PFSK-1 (cell line): ENCODE data around the gene BOD1.

ENCODE experiments used
- FOXP2 ChIP-seq: optimal IDR thresholded peaks from 2 replicates; pipeline ENCODE3; 2011; ENCODE audit warnings: borderline replicate concordance, control low read depth, inconsistent platforms; ENCODE audit not compliant: insufficient read depth; ENCODE audit errors: extremely low read length, extremely low read depth
- POLR2AphosphoS5 ChIP-seq: IDR thresholded peaks from 2 replicates; pipeline ENCODE4 v1.6.1; 2012; ENCODE audit warnings: low read depth, mild to moderate bottlenecking, control low read depth, low read length, moderate library complexity
- SIN3A ChIP-seq: IDR thresholded peaks from 2 replicates; pipeline ENCODE4 v1.6.1; 2012; ENCODE audit warnings: mild to moderate bottlenecking, low read length, moderate library complexity, borderline replicate concordance; ENCODE audit not compliant: insufficient read depth
- TAF1 ChIP-seq: IDR thresholded peaks from 2 replicates; pipeline ENCODE4 v1.6.1; 2012; ENCODE audit warnings: low read length, control low read depth, borderline replicate concordance; ENCODE audit not compliant: insufficient read depth
- TF ChIP-seq, protein P1 (sequence below), 2 experiments: IDR thresholded peaks; 2 replicates each; pipeline versions ENCODE4 v1.6.1 to v1.8.0; 2011 to 2012; ENCODE audit warnings: low read depth in 2 of 2, low read length in 2 of 2, control low read depth in 1 of 2, inconsistent platforms in 1 of 2, mild to moderate bottlenecking in 1 of 2, moderate library complexity in 1 of 2; ENCODE audit not compliant: insufficient read depth in 1 of 2

BOD1 gene

DNA sequence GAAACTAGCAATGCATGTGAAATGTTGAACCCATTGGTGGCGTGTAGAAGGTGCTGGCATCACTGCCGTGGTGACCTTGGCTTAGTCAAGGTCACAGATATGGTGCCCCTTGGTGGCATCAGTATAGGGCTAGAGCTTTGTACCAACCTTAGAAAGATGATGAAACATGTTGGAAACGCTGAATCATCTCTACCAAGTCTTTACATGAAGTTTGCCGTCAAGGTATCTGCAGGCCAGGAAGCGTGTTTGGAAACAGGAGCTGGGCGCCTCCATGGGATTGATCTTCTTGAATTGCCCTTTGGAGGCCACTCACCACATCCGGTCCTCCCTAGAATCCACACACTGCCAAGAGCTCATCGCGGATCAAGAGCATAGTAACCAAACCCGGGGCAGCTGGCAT is 16.9 kb upstream of the BOD1 start:
- TF ChIP-seq FOXP2 (no peak), TAF1 (no peak), POLR2AphosphoS5 (no peak), SIN3A (no peak)
- TF ChIP-seq, protein P1, sequence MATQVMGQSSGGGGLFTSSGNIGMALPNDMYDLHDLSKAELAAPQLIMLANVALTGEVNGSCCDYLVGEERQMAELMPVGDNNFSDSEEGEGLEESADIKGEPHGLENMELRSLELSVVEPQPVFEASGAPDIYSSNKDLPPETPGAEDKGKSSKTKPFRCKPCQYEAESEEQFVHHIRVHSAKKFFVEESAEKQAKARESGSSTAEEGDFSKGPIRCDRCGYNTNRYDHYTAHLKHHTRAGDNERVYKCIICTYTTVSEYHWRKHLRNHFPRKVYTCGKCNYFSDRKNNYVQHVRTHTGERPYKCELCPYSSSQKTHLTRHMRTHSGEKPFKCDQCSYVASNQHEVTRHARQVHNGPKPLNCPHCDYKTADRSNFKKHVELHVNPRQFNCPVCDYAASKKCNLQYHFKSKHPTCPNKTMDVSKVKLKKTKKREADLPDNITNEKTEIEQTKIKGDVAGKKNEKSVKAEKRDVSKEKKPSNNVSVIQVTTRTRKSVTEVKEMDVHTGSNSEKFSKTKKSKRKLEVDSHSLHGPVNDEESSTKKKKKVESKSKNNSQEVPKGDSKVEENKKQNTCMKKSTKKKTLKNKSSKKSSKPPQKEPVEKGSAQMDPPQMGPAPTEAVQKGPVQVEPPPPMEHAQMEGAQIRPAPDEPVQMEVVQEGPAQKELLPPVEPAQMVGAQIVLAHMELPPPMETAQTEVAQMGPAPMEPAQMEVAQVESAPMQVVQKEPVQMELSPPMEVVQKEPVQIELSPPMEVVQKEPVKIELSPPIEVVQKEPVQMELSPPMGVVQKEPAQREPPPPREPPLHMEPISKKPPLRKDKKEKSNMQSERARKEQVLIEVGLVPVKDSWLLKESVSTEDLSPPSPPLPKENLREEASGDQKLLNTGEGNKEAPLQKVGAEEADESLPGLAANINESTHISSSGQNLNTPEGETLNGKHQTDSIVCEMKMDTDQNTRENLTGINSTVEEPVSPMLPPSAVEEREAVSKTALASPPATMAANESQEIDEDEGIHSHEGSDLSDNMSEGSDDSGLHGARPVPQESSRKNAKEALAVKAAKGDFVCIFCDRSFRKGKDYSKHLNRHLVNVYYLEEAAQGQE (IDR thresholded peaks at IDR 0.05; ENCODE audit: insufficient read depth in 1 of 2, low read depth in 2 of 2, low read length in 2 of 2) = no peak

DNA sequence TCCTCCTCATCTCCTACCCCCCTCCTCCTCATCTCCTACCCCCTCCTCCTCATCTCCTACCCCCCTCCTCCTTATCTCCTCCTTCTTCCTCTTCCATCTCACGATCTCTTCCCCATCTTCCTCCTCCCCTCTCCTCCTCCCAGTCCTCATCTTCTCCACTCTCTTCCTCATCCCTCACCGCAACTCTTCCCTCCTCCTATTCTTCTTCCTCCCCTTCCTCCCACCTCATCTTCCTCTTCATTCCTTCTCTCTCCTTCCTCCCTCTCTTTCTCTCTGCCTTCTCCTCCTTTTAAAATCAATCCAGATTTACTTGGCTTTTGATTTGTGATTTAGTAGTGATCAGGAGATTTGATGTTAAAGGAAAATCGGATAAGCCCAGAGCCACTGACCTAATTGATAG is 15.0 kb upstream of the BOD1 start:
- TF ChIP-seq FOXP2 (no peak), SIN3A (no peak), POLR2AphosphoS5 (no peak), TAF1 (no peak)
- TF ChIP-seq, protein P1 (IDR thresholded peaks at IDR 0.05; ENCODE audit: insufficient read depth in 1 of 2, low read depth in 2 of 2, low read length in 2 of 2) = no peak

- no peak for TF ChIP-seq FOXP2
- TF ChIP-seq TAF1 = no peak
- TF ChIP-seq SIN3A = no peak
- TF ChIP-seq, protein P1 (IDR thresholded peaks at IDR 0.05; ENCODE audit: insufficient read depth in 1 of 2, low read depth in 2 of 2, low read length in 2 of 2) = no peak
- TF ChIP-seq POLR2AphosphoS5 = no peak
These were observed 14.4 kb upstream of the BOD1 start for GRCh38 chr5:173630724-173631365.

- TF ChIP-seq POLR2AphosphoS5 (no peak), SIN3A (no peak), FOXP2 (no peak), TAF1 (no peak)
- TF ChIP-seq, protein P1 (IDR thresholded peaks at IDR 0.05; ENCODE audit: insufficient read depth in 1 of 2, low read depth in 2 of 2, low read length in 2 of 2) = no peak
These were observed 13.2 kb upstream of the BOD1 start for GRCh38 chr5:173629628-173630027.

DNA sequence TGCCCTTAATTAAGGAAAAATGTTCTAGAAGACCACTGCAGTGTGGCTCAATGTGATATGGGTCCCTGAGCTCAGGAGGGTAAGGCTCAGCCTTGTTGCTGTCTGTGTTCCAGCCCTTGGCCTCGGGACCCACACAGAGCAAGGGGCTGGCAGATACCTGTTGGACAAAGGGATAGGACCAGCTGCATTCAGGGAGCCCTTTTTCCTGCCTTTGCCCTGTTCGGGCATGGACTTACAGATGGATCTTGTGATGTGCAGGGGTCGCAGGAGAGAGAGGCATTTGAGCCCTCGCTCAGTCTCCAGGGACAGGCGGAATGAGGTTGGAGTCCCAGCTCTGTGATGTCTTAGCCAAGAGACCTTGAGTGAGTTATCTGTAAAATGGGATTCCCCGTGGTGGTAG is 12.1 kb upstream of the BOD1 start:
- TF ChIP-seq SIN3A (no peak), TAF1 (no peak), POLR2AphosphoS5 (no peak), FOXP2 (no peak)
- TF ChIP-seq, protein P1 (IDR thresholded peaks at IDR 0.05; ENCODE audit: insufficient read depth in 1 of 2, low read depth in 2 of 2, low read length in 2 of 2) = no peak
